Hematopoietic multipotent progenitor cell treated with erythropoietin and hydrocortisone succinate and interleukin-3 and kit ligand, for 8 days (in vitro differentiated cells): Measurements from ENCODE around the gene FAM111A.

Experiments used
- DNase-seq: peaks from one replicate; pipeline ENCODE4 v3.0.0-alpha.2; 2015

Gene FAM111A

DNA sequence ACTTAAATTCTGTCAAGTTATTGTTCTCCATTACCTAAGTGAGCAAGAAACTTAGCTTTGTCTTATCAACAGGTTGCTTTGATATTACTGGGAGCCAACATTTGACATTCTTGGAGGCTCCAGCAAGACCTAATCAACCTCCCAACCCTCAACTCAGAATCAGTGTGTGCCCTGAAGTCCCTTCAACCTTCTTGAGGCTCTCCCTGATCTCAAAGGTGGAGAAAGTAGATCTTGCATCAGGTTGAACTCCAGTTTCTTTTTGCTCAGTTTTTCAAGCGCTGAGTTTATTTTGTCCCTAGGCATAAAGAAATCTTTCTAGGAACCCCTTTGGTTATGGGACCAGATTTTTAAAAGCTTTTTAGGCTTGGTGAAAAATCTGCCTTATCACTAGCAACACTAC lies 1.4 kb downstream of the FAM111A start:
- DNase-seq, result no peak

- DNase-seq, result peak; percentile 94
Measured at GRCh38 chr11:59144579-59145345, 2.1 kb downstream of the FAM111A start.

GRCh38 chr11:59145534-59145933 lies 2.9 kb downstream of the FAM111A start:
- peak; percentile 3 for DNase-seq

GRCh38 chr11:59151761-59152160 lies 9.1 kb downstream of the FAM111A start:
- no peak for DNase-seq

DNA sequence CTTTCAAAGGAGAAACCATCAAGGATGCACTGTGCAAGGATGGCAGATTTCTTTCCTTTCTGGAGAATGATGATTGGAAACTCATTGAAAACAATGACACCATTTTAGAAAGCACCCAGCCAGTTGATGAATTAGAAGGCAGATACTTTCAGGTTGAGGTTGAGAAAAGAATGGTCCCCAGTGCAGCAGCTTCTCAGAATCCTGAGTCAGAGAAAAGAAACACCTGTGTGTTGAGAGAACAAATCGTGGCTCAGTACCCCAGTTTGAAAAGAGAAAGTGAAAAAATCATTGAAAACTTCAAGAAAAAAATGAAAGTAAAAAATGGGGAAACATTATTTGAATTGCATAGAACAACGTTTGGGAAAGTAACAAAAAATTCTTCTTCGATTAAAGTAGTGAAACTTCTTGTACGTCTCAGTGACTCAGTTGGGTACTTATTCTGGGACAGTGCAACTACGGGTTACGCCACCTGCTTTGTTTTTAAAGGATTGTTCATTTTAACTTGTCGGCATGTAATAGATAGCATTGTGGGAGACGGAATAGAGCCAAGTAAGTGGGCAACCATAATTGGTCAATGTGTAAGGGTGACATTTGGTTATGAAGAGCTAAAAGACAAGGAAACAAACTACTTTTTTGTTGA lies 9.8 kb downstream of the FAM111A start:
- no peak for DNase-seq

DNA sequence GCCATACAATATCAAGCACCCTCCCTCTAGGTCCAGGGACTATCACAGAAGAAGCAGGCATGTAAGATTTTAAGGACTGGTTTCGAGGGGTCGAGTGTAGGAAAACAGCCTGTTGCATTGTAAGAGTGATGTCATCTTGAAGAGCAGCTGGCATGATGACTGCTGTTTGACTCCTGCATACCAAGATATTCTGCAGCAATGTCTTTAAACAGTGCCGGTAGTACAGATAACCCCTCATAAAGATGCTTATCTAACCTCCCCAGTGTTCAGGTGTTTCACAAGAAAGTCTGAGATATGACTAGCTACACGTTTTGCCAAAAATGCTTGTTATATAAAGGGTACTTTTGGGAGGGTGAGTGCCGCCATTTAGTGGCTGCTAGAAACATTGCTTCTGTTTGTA lies 12.0 kb downstream of the FAM111A start:
- DNase-seq, result peak; percentile 17

DNA sequence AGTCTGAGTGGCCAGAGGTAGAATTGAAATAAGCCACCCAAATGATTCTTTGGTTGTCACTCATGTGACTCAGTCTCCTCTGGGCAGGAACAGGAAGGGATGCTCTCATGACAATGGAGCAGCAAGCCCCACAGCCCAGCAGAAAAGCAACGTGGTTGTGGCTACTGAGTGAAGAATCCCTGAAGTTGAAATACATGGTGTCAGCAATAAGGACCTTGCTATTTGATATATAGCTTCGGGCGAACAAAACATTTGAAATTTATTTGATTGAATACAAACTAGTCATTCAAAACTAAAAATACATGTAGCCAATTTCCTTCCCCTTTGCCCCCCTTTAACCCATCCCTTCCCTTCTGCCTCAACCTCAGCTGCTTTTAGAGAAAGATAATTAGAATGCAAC lies 14.8 kb downstream of the FAM111A start:
- no peak for DNase-seq

- DNase-seq, result peak; percentile 80
Measured at GRCh38 chr11:59158206-59159068, 15.8 kb downstream of the FAM111A start.

GRCh38 chr11:59164028-59164427 lies 21.4 kb downstream of the FAM111A start:
- DNase-seq, result no peak

- peak; percentile 88 for DNase-seq
Measured at GRCh38 chr11:59171508-59172322, 29.1 kb downstream of the FAM111A start, which contains the start of gene DTX4. Gene DTX4, plus strand, starts transcription at chr11:59172132. Its CDS starts 464 bp downstream, at chr11:59172596.

GRCh38 chr11:59172345-59173079 lies 29.9 kb downstream of the FAM111A start:
- DNase-seq, result no peak

DNA sequence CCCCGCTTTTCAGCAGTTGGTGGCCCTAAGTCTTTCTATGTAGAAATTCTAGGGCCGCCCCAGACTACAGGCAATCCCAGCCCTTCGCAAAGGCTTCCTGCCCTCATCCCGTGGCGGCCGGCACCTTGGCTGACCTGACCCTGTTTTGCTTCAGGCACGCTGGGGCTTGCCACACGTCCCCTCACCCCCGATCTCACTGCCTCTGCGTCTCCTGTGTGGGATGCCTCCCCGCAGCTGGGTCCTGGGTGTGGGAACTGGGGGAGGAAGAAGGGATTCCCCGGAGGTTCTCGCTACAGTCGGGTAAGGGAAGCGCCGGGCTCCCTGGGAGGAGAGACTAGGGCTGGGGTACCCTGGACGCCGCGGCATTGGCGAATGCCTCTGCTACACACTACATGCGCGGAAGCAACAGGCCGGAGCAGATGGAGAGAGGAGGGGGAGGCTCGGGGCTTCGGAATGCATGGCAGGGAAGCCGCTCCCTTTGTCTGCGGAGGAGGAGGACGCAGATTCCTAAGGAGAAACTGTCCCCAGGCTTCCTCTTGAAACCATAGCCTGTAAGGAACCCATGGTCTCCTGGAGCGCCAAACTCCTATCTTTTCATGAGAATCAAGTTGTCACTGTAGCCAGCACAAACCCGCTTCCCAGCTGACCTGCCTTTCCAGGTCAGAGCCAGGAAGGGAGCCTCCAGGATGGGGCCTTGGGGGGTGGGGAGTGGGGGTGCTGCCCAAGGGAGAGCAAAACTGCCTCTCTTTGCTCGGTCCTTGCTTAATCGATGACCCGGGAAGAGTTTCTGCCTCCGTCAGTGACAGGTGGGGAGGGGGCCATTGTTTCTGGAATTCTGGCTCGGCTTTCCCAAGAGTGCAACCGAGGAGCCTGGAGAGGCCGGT lies 30.7 kb downstream of the FAM111A start:
- no peak for DNase-seq

GRCh38 chr11:59173964-59174663 lies 31.5 kb downstream of the FAM111A start:
- no peak for DNase-seq

GRCh38 chr11:59174664-59175033 lies 32.0 kb downstream of the FAM111A start:
- no peak for DNase-seq

DNA sequence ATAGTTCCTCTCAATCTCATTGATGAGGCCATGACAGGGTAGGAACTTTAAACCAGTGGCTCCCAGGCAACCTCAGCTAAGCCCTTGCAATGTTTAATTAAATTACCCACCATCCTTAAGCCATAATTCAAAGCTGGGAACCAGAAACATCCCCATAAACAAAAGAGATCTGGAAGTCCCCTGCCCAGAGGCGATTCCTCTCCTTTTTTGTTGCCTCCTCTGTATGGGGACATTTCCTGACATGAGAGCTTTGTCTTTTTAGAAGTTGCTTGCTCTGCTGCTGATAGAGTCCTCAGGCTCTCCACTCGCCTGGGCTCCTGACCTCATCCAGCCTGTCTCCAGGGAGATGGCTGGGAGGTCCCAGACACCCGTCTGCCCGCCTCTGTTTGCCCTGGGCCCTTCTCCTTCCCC lies 32.4 kb downstream of the FAM111A start:
- no peak for DNase-seq

DNA sequence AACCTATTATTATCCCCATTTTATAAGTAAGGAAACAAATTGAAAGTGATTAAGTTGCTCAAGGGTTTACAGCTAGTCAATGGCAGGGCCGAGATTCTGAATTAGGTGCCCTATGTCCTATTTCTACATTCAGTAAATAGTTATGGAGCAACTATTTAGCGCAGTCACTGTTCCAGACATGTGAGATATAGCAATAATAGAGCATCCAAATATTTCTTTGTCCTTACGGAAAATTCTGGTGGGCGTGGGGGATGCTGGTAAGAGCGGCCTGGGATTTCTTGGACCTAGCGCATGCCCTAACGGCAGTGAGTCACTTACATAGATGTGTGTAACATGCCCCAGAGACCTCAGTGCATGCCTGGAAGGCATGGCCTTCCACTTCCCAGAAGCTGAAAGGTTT lies 33.7 kb downstream of the FAM111A start:
- DNase-seq, result no peak

DNA sequence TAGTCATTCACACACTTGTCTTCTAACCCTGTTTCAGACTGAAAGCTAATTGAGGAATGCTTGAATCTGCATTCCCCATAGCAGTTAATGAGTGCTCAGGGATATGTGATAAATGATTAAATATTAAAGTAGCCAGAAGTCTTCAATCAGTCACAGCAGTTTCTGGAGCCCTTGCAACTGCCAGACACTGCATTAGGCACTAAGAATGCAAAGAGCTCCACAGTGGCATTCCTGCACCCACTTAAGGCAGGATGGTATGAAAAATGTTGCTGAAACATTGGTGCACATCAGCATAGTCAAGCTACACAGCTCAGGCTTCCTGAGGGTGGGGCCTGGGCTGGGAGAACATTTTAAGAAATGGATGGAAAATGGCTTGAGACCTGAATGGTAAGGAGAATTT lies 35.7 kb downstream of the FAM111A start:
- DNase-seq, result no peak

DNA sequence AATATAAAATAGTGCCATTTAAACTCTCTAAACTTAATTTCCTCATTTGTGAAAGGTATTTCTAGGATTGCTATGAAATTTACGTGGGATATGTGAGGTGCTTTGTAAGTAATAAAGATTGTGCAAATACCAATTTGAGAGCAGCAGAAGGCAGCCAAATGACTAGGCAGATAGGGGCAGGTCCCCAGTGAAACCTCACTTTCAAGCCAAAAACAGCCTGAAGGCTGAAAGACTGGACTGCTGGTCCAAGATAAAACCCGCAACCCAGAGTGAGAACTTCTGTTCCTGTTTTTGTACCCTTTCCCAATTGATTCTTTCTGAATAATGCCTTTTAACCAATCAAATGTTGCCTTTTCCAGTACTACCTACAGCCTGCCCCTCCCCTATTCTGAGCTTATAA lies 36.5 kb downstream of the FAM111A start:
- no peak for DNase-seq

DNA sequence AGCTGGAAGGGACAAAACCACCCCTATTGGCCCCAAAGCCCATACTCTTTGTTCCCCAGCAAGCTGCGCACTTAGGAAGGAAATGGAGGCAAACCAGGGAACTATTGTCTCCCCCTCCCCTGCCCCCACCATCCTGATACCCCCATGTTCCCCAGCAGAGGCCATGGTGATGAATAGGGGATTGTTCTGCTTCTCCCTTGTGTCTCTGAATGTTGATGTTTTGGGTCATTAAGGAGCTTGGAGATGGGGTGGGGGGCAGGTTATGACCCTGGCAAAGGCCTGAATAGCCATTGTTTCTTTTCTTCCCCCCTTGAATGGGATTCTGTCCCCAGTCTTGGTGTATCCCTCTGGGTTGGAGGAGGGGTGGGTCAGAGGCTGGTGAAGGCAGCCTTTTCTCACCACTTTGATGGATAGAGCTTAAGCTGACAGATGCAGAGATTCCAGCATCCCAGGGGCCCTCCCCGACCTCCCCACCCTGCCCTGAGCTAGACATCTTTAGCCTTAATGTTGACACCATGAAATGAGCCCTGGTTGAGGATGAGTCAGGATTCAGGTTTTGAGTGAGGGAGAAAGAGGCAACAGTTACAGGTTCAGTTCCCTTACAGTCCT lies 37.6 kb downstream of the FAM111A start:
- no peak for DNase-seq

- no peak for DNase-seq
Measured at GRCh38 chr11:59180907-59181306, 38.3 kb downstream of the FAM111A start.
